Measurements from ENCODE around the gene TMEM176A.

TMEM176A gene

GRCh38 chr7:150849204-150849775, 48.7 kb downstream of the TMEM176A start:
- Histone ChIP-seq H3K27ac (no peak overlapping the region), H3K4me1 (no peaks in the 10 kb centered on the region), H3K27me3 (ENCODE audit: control insufficient read depth, insufficient read depth, low read length) (no peaks in the 10 kb centered on the region), H3K79me2 (no peaks in the 10 kb centered on the region), H3K4me2 (ENCODE audit: low read length) (no peak overlapping the region), H3K9ac (no peak overlapping the region), H3K9me3 (ENCODE audit: control insufficient read depth, low read length) (no peaks in the 10 kb centered on the region), H2AFZ (no peak overlapping the region), H3K36me3 (ENCODE audit: control insufficient read depth, insufficient read depth, low read length) (no peaks in the 10 kb centered on the region), H3K4me3 (ENCODE audit: low read depth, low read length) (no peak overlapping the region)
- TF ChIP-seq, protein P1, sequence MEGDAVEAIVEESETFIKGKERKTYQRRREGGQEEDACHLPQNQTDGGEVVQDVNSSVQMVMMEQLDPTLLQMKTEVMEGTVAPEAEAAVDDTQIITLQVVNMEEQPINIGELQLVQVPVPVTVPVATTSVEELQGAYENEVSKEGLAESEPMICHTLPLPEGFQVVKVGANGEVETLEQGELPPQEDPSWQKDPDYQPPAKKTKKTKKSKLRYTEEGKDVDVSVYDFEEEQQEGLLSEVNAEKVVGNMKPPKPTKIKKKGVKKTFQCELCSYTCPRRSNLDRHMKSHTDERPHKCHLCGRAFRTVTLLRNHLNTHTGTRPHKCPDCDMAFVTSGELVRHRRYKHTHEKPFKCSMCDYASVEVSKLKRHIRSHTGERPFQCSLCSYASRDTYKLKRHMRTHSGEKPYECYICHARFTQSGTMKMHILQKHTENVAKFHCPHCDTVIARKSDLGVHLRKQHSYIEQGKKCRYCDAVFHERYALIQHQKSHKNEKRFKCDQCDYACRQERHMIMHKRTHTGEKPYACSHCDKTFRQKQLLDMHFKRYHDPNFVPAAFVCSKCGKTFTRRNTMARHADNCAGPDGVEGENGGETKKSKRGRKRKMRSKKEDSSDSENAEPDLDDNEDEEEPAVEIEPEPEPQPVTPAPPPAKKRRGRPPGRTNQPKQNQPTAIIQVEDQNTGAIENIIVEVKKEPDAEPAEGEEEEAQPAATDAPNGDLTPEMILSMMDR (IDR thresholded peaks at IDR 0.05), result no peak

DNA sequence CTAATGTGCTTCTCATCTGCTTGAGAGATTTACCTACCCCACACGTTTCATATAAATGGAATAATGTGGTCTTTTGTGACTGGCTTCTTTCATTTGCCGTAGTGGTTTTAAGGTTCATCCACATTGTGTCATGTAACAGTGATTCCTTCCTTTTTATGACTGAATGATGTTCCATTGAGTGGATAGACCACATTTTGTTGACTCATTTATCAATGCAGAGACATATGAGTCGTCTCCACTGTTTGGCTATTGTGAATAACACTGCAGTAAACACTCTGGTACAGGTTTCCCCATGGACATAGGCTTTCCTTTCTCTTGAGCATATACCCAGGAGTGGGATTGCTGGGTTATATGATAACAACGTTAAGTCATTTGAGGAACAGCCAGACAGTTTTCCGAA, 49.7 kb downstream of the TMEM176A start:
- Histone ChIP-seq H3K9ac (no peak overlapping the region), H3K9me3 (ENCODE audit: control insufficient read depth, low read length) (no peaks in the 10 kb centered on the region), H3K36me3 (ENCODE audit: control insufficient read depth, insufficient read depth, low read length) (no peaks in the 10 kb centered on the region), H3K79me2 (no peaks in the 10 kb centered on the region), H3K4me2 (ENCODE audit: low read length) (no peak overlapping the region), H3K27ac (no peak overlapping the region), H3K4me3 (ENCODE audit: low read depth, low read length) (no peak overlapping the region), H2AFZ (no peak overlapping the region), H3K4me1 (no peaks in the 10 kb centered on the region), H3K27me3 (ENCODE audit: control insufficient read depth, insufficient read depth, low read length) (no peaks in the 10 kb centered on the region)
- TF ChIP-seq, protein P1 (IDR thresholded peaks at IDR 0.05), result no peak

GRCh38 chr7:150851492-150852370, 51.2 kb downstream of the TMEM176A start:
- Histone ChIP-seq H3K27ac (no peak overlapping the region), H3K9ac (no peak overlapping the region), H3K4me2 (ENCODE audit: low read length) (no peak overlapping the region), H3K4me1 (no peaks in the 10 kb centered on the region), H3K36me3 (ENCODE audit: control insufficient read depth, insufficient read depth, low read length) (no peaks in the 10 kb centered on the region), H3K9me3 (ENCODE audit: control insufficient read depth, low read length) (no peaks in the 10 kb centered on the region), H3K79me2 (no peaks in the 10 kb centered on the region), H3K27me3 (ENCODE audit: control insufficient read depth, insufficient read depth, low read length) (no peaks in the 10 kb centered on the region), H3K4me3 (ENCODE audit: low read depth, low read length) (no peak overlapping the region), H2AFZ (no peak overlapping the region)
- TF ChIP-seq, protein P1 (IDR thresholded peaks at IDR 0.05), result no peak

- Histone ChIP-seq H3K4me2 (ENCODE audit: low read length) (no peak within 1 kb of the TSS), H3K4me3 (ENCODE audit: low read depth, low read length) (no peak within 1 kb of the TSS), H3K27ac (no peak within 1 kb of the TSS), H2AFZ (no peak within 1 kb of the TSS), H3K4me1 (no peaks in the 10 kb centered on the region), H3K79me2 (no peaks in the 10 kb centered on the region), H3K36me3 (ENCODE audit: control insufficient read depth, insufficient read depth, low read length) (no peaks in the 10 kb centered on the region), H3K9me3 (ENCODE audit: control insufficient read depth, low read length) (no peaks in the 10 kb centered on the region), H3K27me3 (ENCODE audit: control insufficient read depth, insufficient read depth, low read length) (no peaks in the 10 kb centered on the region), H3K9ac (no peak within 1 kb of the TSS)
- TF ChIP-seq, protein P1 (IDR thresholded peaks at IDR 0.05), result no peak
Observed at GRCh38 chr7:150852371-150852905, 51.9 kb downstream of the TMEM176A start, which contains the start of gene AOC1. AOC1 (plus strand) TSS chr7:150852517; CDS start chr7:150856471, 3,954 bp downstream.
